ENCODE results near the gene HOXA13.

The HOXA13 gene

GRCh38 chr7:27207348-27207985 lies 7.6 kb upstream of the HOXA13 start:
- no peak for DNase-seq (ENCODE audit: low read depth in 2 of 2)

- no peak for DNase-seq (ENCODE audit: low read depth in 2 of 2)
Observed at GRCh38 chr7:27205325-27206280, 5.7 kb upstream of the HOXA13 start.

GRCh38 chr7:27204851-27205322 lies 5.0 kb upstream of the HOXA13 start:
- no peak for DNase-seq (ENCODE audit: low read depth in 2 of 2)

DNA sequence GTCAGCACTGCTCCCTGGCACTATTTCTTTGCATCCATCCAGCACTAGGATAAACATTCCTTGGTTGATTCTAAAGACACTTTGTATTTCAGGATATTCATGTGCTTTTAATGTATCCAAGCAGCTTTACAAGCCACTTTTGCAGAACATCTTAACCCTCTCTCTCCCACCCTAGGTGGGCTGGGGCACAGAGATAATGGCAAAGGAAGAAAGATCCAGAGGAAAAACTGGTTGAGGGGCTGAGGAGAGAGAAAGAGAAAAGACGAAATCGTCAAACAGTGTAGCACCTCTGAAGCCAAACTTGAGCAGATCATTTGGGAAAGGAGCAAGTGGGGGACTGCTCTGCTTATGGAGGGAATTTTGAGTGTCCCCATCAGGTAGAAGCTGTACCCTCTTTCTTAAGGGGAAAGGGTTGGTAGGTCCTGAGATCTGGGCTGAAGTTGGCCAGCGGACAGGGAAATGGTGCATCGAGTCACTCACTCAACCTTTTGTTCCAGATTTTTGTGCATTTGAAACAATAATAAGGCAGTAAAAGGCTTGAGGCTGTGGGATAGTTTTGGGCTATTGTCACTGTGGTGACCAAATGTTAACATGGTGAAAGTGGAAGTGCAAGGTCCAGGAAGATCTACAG lies 4.2 kb upstream of the HOXA13 start:
- DNase-seq (ENCODE audit: low read depth in 2 of 2): no peak

- no peak for DNase-seq (ENCODE audit: low read depth in 2 of 2)
Observed at GRCh38 chr7:27203365-27203953, 3.6 kb upstream of the HOXA13 start.

GRCh38 chr7:27202862-27203134 lies 2.9 kb upstream of the HOXA13 start:
- DNase-seq (ENCODE audit: low read depth in 2 of 2): no peak

- DNase-seq (ENCODE audit: low read depth in 2 of 2): no peak
Observed at GRCh38 chr7:27202018-27202861, 2.3 kb upstream of the HOXA13 start.

- no peak for DNase-seq (ENCODE audit: low read depth in 2 of 2)
Observed at GRCh38 chr7:27201580-27202017, 1.7 kb upstream of the HOXA13 start.

GRCh38 chr7:27200761-27201579 lies 1.1 kb upstream of the HOXA13 start:
- DNase-seq (ENCODE audit: low read depth in 2 of 2): no peak

DNA sequence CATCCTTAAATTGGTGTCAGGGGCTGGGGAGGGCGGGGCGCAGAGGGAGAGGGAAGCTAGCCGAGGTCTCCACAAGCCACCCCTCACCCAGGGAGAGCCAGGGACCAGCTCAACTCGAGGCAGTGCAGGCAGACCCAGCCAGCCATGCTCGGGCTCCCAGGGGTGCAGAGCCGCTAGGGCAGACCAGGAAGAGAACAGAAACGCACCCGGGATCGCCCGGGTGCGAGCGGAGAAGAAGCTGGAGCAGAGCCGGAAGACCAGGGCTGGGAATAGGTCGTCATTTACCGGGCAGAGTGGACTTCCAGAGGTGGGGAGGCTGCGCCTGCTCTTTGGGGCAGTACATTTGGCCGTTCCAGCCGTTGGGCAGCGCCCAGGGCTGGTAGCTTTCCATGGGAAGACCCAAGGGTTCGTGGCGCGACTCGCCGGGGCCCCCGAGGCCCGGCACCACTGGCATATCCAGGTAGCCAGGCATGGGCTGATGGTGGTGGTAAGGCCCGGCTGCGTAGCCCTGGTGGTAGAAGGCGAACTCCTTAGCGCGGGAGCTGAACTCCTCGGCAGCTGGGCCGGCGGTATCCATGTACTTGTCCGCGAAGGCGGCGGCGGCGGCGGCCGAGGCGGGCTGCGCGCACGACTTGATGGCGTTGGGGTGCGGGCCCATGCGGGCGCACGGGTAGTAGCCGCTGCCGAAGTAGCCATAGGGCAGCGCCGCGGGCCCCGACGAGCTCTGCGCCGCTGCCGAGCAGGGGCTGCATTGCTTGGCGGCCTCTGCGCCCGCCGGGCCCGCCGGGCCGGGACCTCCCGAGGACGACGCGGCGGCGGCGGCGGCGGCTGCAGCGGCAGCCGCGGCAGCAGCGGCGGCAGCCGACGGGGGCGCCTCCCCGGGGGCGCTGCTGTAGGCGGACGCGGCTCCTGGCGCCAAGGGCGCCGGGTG lies 755 bp downstream of the HOXA13 start:
- no peak for DNase-seq (ENCODE audit: low read depth in 2 of 2)

GRCh38 chr7:27198138-27198841 lies 1.6 kb downstream of the HOXA13 start:
- no peak for DNase-seq (ENCODE audit: low read depth in 2 of 2)

DNA sequence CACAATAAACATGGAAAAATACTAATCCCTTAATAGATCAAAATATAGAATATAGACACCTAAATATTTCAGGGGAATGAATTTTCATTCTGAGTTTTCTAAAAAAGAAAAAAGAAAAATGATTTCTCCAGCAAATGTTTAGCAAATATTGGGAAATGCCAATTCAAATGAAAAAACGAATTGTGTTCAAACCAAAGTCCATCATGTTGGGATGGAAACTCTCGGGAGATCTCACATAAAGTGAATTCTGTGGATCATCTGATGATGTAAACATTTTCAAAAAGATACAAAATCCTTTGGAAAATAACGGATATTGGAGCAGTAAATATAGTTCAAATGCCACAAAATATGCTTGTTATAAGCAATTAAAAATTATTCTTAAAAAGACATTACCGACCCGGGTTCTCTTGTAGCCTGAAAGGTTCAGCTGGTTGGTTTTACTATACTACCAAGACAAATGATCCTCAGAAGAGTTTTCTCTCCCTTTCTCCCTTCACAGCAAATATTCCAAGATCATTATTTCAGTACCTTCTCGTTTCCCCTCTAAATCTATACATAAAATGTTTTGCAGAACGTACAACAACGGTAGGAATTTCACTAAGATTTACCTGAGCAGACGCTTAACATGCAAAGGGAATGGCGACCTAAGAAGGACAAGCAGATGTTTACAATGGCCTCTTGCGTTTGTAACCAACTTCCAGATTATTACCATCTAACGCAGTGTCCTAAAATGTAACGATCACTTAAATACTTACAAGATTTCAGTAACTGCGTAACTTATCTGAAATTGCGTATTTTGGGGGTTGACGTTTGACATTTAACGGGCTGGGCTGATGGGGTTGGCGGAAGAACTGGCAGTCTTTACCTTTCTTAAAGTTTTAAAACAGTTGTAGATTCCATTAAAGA lies 2.5 kb downstream of the HOXA13 start:
- DNase-seq (ENCODE audit: low read depth in 2 of 2): no peak

DNA sequence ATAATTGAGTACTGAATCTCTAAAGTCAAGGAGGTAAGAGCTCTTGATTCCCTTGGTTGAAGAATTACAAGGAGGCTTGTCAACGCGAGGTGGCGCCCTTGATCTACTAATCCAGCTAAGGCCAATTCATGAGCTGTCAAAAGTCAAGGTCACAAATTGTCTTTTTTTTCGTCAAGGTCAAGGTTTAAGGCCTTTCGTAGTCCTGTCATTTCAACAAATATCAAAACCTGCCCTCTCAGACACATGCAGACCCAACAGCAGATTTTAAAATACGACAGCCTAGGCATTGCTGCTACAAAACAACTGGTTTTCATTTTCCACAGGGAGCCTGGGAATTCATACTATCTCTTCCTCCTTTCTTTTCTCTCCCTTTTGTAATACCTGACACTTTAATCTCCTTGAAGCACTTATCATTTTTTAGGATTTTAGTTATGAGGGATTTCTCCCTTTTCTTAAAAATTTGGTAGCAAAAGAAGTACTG lies 3.6 kb downstream of the HOXA13 start:
- peak; percentile 49 to 53 for DNase-seq (ENCODE audit: low read depth in 2 of 2)

DNA sequence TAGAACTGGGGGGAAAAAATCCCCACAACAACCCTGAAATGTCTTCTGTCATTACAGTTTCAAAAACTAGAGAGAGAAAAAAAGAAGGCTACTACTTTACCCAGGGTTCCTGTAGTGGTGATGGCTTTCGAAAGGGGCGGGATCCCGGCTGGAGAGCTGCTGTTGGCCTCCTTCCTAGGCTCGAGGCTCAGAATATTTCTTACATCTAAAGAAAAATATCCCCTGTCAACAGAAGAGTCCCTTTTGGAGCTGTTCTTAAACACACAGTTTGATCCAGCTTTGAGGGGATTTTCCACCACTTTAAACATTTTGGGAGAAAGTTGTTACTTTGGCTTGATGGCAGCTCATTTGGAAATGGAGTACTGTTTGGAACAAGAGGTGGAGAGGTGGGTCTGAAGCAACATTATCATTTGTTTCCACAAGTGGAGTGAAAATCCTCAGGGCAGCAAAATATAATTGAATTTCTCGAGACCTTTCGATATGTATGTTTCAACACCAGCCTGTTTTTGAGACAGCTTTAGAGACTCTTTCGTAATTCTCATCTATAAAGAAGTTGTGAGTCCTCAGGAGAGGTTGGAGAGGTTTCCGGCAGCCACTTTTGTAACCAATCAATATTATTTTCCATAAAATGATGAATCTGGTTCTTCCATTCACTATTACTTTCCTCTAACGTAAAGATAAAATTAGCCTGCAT lies 5.1 kb downstream of the HOXA13 start:
- no peak for DNase-seq (ENCODE audit: low read depth in 2 of 2)

- DNase-seq (ENCODE audit: low read depth in 2 of 2): no peak
Observed at GRCh38 chr7:27194002-27194352, 5.9 kb downstream of the HOXA13 start.

DNA sequence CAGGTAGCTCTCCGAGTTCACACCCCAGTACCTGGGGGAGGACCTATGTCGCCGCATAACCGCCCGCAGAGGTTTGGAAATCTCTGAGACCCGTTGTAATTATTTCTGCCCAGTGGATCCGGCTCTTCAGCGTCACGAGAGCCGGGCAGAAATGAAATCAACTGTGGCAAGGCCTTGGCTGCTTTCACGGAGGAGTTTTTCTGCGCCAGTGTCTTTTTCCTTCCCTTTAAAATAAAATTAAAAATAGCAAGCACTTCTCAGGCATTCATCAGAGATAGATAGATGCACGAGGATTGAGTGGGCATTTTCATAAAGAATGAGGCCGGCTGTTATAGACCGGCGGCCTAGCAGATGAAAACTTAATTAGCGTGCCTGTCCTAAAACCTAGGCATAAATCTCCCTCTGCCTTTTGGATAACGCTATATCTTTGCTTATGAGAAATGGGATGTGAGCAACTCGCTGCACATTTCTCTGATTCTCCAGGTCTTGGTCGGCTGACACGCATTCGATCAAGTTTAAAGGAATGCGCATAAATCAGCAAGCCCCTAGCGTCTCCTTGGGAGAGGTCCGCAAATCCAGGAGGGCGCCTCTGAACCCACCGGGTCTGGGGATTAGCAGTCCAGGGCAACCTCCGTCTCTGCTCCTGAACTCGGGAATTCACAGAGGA lies 6.4 kb downstream of the HOXA13 start:
- DNase-seq (ENCODE audit: low read depth in 2 of 2): no peak
